ENCODE data around the gene NECTIN2.

GRCh38 chr19:44841231-44841630 lies 4.9 kb upstream of the NECTIN2 start:
- TF ChIP-seq GATA3 (IDR thresholded peaks at IDR 0.05; ENCODE audit: low read depth, low read length) = no peak
- TF ChIP-seq GATA2 (IDR thresholded peaks at IDR 0.05; ENCODE audit: low read depth, low read length) = no peak

Data from SH-SY5Y (cell line).